Panc1 (cell line): ENCODE results near the gene AQP1. TPM values are rescaled to one million over a fixed set of nuclear protein-coding genes. Genes with fewer than 3 reads are reported as not detected.

Experiments
- ATAC-seq: fragments of 200-7000 bp; cut with Tn5 transposase; 2 replicates; pipeline ENCODE4 v1.9.1; 2020; ENCODE audit warnings: mild to moderate bottlenecking, moderate library complexity
- BruUV-seq: library from RNA; stranded (reverse); fragments of 400-500 nt; replicated peaks from 2 replicates; lab custom pipeline; 2021; lab: Mats Ljungman, UMichigan
- CTCF ChIA-PET: fragments of 300-600 bp; sonication (Branson Sonifier 250); formaldehyde crosslinking; loops from one replicate; lab custom pipeline; 2022; ENCODE audit warnings: antibody characterized with exemption; lab: Charles Lee
- POLR2A ChIA-PET: fragments of 300-600 bp; sonication (Branson Sonifier 250); formaldehyde crosslinking; loops from one replicate; lab custom pipeline; 2022; ENCODE audit warnings: antibody characterized with exemption; lab: Charles Lee
- DNase-seq: peaks from one replicate; pipeline ENCODE4 v3.0.0-alpha.2; 2010; ENCODE audit warnings: low read depth, low spot score
- H3K27ac ChIP-seq: 2 replicates; pipeline ENCODE4 v1.5.1; 2011; ENCODE audit warnings: mild to moderate bottlenecking, low read length, inconsistent platforms
- H3K27me3 ChIP-seq: fragments of 200-500 bp; sonication (Bioruptor generic); 2 replicates; pipeline ENCODE4 v1.6.0; 2014; ENCODE audit warnings: low read length, inconsistent platforms; ENCODE audit not compliant: control insufficient read depth, insufficient read depth
- H3K36me3 ChIP-seq: fragments of 200-500 bp; sonication (Bioruptor generic); 2 replicates; pipeline ENCODE4 v1.5.1; 2014; ENCODE audit warnings: inconsistent platforms, mild to moderate bottlenecking, low read length, moderate library complexity; ENCODE audit not compliant: control insufficient read depth, insufficient read depth
- H3K4me1 ChIP-seq: 2 replicates; pipeline ENCODE4 v1.5.1; 2011; ENCODE audit warnings: inconsistent platforms, mild to moderate bottlenecking, low read length, moderate library complexity; ENCODE audit not compliant: control insufficient read depth, insufficient read depth
- H3K4me3 ChIP-seq, 2 experiments: 2 replicates each; pipeline ENCODE4 v1.5.1; 2011 to 2012; ENCODE audit warnings: low read depth in 2 of 2, low read length in 2 of 2, mild to moderate bottlenecking in 2 of 2, inconsistent platforms in 1 of 2, moderate library complexity in 1 of 2
- H3K9me3 ChIP-seq: fragments of 200-500 bp; sonication (Bioruptor generic); 2 replicates; pipeline ENCODE4 v1.5.1; 2014; ENCODE audit warnings: low read depth, mild to moderate bottlenecking, inconsistent platforms, low read length, moderate library complexity; ENCODE audit not compliant: control insufficient read depth, insufficient read depth
- CTCF ChIP-seq: fragments of 450-650 bp; IDR thresholded peaks from 2 replicates; pipeline ENCODE4 v1.5.1; 2017; ENCODE audit warnings: mild to moderate bottlenecking
- POLR2AphosphoS5 ChIP-seq: IDR thresholded peaks from 2 replicates; pipeline ENCODE4 v1.6.1; 2012; ENCODE audit warnings: mild to moderate bottlenecking, low read depth, low read length, moderate library complexity
- REST ChIP-seq, 2 experiments: IDR thresholded peaks; 2 replicates each; pipeline ENCODE4 v1.6.1; 2011 to 2012; ENCODE audit warnings: low read depth in 2 of 2, control low read depth in 1 of 2, low read length in 1 of 2, mild to moderate bottlenecking in 1 of 2, moderate library complexity in 1 of 2; ENCODE audit not compliant: insufficient read depth in 1 of 2
- SIN3A ChIP-seq: IDR thresholded peaks from 2 replicates; pipeline ENCODE4 v1.6.1; 2012; ENCODE audit warnings: low read depth, mild to moderate bottlenecking, low read length, moderate library complexity, borderline replicate concordance; ENCODE audit not compliant: insufficient read depth
- TCF7L2 ChIP-seq: IDR thresholded peaks from 2 replicates; pipeline ENCODE4 v1.6.1; 2011; ENCODE audit warnings: mild to moderate bottlenecking, low read depth, low read length, inconsistent platforms
- in situ Hi-C: cut with HindIII; loops from 2 replicates; pipeline ENCODE4 v1.10.0; 2016; ENCODE audit warnings: low sequenced_read_pairs, low pct_unique_long_range_greater_than_20kb
- intact Hi-C: fragments of 100-400 bp; cut with micrococcal nuclease; formaldehyde crosslinking; loops from one replicate; pipeline ENCODE4 v1.10.0; 2022; ENCODE audit not compliant: unreplicated experiment
- total RNA-seq: library from RNA; stranded (reverse); gene quantifications from one replicate; pipeline ENCODE4 v1.2.1, GENCODE V29; 2021; ENCODE audit not compliant: unreplicated experiment

Gene AQP1
- total RNA-seq, 1 experiment from 2014 or later, result 0.57 TPM

GRCh38 chr7:30915005-30915601 lies 3.5 kb downstream of the AQP1 start:
- TF ChIP-seq POLR2AphosphoS5, result no peak
- Histone ChIP-seq H3K4me1 (no peaks in the 10 kb centered on the region), H3K27me3 (no peaks in the 10 kb centered on the region), H3K4me3 (no peak overlapping the region), H3K27ac (no peak overlapping the region), H3K9me3 (no peaks in the 10 kb centered on the region), H3K36me3 (no peaks in the 10 kb centered on the region)
- ChIA-PET CTCF (no interaction called here), POLR2A (no interaction called here)
- no peak for DNase-seq
- intact Hi-C loops, result no loop called here
- BruUV-seq, result no TSS peak
- peak; percentile 30 for ATAC-seq
- in situ Hi-C loops, result no loop called here

GRCh38 chr7:30915751-30916150 lies 4.1 kb downstream of the AQP1 start:
- TF ChIP-seq TCF7L2 (no peak), REST (IDR thresholded peaks at IDR 0.05; ENCODE audit: insufficient read depth in 1 of 2, low read depth in 2 of 2, low read length in 1 of 2) (no peak), POLR2AphosphoS5 (no peak)
- intact Hi-C loops, result no loop called here
- ATAC-seq (no peak), DNase-seq (no peak)
- CTCF ChIA-PET, result no interaction called here
- in situ Hi-C loops, result no loop called here
- Histone ChIP-seq H3K27me3 (no peaks in the 10 kb centered on the region), H3K36me3 (no peaks in the 10 kb centered on the region), H3K27ac (no peak overlapping the region), H3K4me3 (no peak overlapping the region), H3K4me1 (no peaks in the 10 kb centered on the region), H3K9me3 (no peaks in the 10 kb centered on the region)
- POLR2A ChIA-PET, result no interaction called here
- no TSS peak for BruUV-seq

- Histone ChIP-seq H3K9me3 (no peaks in the 10 kb centered on the region), H3K27me3 (no peaks in the 10 kb centered on the region), H3K36me3 (no peaks in the 10 kb centered on the region), H3K27ac (no peak overlapping the region), H3K4me3 (no peak overlapping the region), H3K4me1 (no peaks in the 10 kb centered on the region)
- POLR2A ChIA-PET, result no interaction called here
- in situ Hi-C loops (no loop called here), intact Hi-C loops (no loop called here)
- BruUV-seq, result no TSS peak
- TF ChIP-seq TCF7L2 (no peak), CTCF (no peak), POLR2AphosphoS5 (no peak), REST (IDR thresholded peaks at IDR 0.05; ENCODE audit: insufficient read depth in 1 of 2, low read depth in 2 of 2, low read length in 1 of 2) (no peak), SIN3A (no peak)
- DNase-seq (no peak), ATAC-seq (no peak)
- CTCF ChIA-PET, result no interaction called here
Observed at GRCh38 chr7:30916255-30916654, 4.6 kb downstream of the AQP1 start.
